Endothelial cell (in vitro differentiated cells): ENCODE measurements around the gene FBXO3. TPM values are rescaled to one million over a fixed set of nuclear protein-coding genes. Genes with fewer than 3 reads are reported as not detected.
A peak's percentile ranks its signal among the peaks of the same experiment; 100 is the strongest.

Experiments
- DNase-seq: peaks from one replicate; pipeline ENCODE4 v3.0.0; 2021; ENCODE audit warnings: low spot score
- H3K27ac Mint-ChIP-seq: one replicate; pipeline ENCODE4 v1.8.0; 2021; ENCODE audit warnings: mixed read lengths, inconsistent platforms; ENCODE audit not compliant: unreplicated experiment
- H3K27me3 Mint-ChIP-seq: one replicate; pipeline ENCODE4 v1.8.0; 2021; ENCODE audit warnings: mild to moderate bottlenecking, moderate library complexity, mixed read lengths, inconsistent platforms; ENCODE audit not compliant: unreplicated experiment
- H3K36me3 Mint-ChIP-seq: one replicate; pipeline ENCODE4 v1.8.0; 2021; ENCODE audit warnings: mild to moderate bottlenecking, low read depth, mixed read lengths, inconsistent platforms; ENCODE audit not compliant: unreplicated experiment
- H3K4me1 Mint-ChIP-seq: one replicate; pipeline ENCODE4 v1.8.0; 2021; ENCODE audit warnings: mild to moderate bottlenecking, mixed read lengths, inconsistent platforms; ENCODE audit not compliant: unreplicated experiment
- H3K4me3 Mint-ChIP-seq: one replicate; pipeline ENCODE4 v1.8.0; 2021; ENCODE audit warnings: mild to moderate bottlenecking, mixed read lengths, inconsistent platforms; ENCODE audit not compliant: unreplicated experiment
- H3K9me3 Mint-ChIP-seq: one replicate; pipeline ENCODE4 v1.8.0; 2021; ENCODE audit warnings: mixed read lengths, inconsistent platforms; ENCODE audit not compliant: unreplicated experiment
- CTCF ChIP-seq: fragments of 200-600 bp; sonication (generic); IDR thresholded peaks from one replicate; pipeline ENCODE4 v1.5.0; 2021; ENCODE audit warnings: antibody characterized with exemption; ENCODE audit not compliant: unreplicated experiment
- total RNA-seq: library from RNA; stranded (reverse); fragmentation: NEBNext Ultra II Directional; extraction: Animal tissue kit (Norgen Biotek cat#: 25700); gene quantifications from one replicate; pipeline ENCODE4 v1.2.1, GENCODE V29; 2021; ENCODE audit not compliant: unreplicated experiment

Gene FBXO3
- total RNA-seq, 1 donor from 2014 or later, result 22.6 TPM

GRCh38 chr11:33703788-33704187 lies 70.5 kb downstream of the FBXO3 start:
- Mint-ChIP-seq H3K4me1 (peaks cover 21% of the 10 kb centered on the region), H3K27me3 (peaks cover 12% of the 10 kb centered on the region), H3K9me3 (no peaks in the 10 kb centered on the region), H3K27ac (no peak overlapping the region), H3K4me3 (no peak overlapping the region), H3K36me3 (no peaks in the 10 kb centered on the region)
- TF ChIP-seq CTCF, result no peak
- DNase-seq, result no peak

- H3K27me3 Mint-ChIP-seq, result peaks cover 12% of the 10 kb centered on the region
Observed at GRCh38 chr11:33703234-33703633, 71.1 kb downstream of the FBXO3 start.

GRCh38 chr11:33701302-33702230 lies 72.8 kb downstream of the FBXO3 start:
- peak overlapping the region; percentile 86 for H3K4me3 Mint-ChIP-seq
- DNase-seq, result no peak
- H3K4me1 Mint-ChIP-seq, result peaks cover 17% of the 10 kb centered on the region
- peak overlapping the region; percentile 64 for H3K27ac Mint-ChIP-seq
- no peak for TF ChIP-seq CTCF
- peaks cover 15% of the 10 kb centered on the region for H3K27me3 Mint-ChIP-seq
- H3K36me3 Mint-ChIP-seq, result no peaks in the 10 kb centered on the region
- H3K9me3 Mint-ChIP-seq, result no peaks in the 10 kb centered on the region

More at GRCh38 chr11:33703234-33703633, 71.1 kb downstream of the FBXO3 start:
- Mint-ChIP-seq H3K36me3 (no peaks in the 10 kb centered on the region), H3K27ac (no peak overlapping the region), H3K4me3 (no peak overlapping the region), H3K9me3 (no peaks in the 10 kb centered on the region), H3K4me1 (peaks cover 21% of the 10 kb centered on the region)
- DNase-seq, result no peak
- no peak for TF ChIP-seq CTCF

- TF ChIP-seq CTCF, result no peak
- H3K4me3 Mint-ChIP-seq, result peak within 1 kb of the TSS; percentile 88
- no peaks in the 10 kb centered on the region for H3K36me3 Mint-ChIP-seq
- peaks cover 15% of the 10 kb centered on the region for H3K27me3 Mint-ChIP-seq
- DNase-seq, result peak; percentile 99
- H3K27ac Mint-ChIP-seq, result peak within 1 kb of the TSS; percentile 64
- no peaks in the 10 kb centered on the region for H3K9me3 Mint-ChIP-seq
- H3K4me1 Mint-ChIP-seq, result peaks cover 13% of the 10 kb centered on the region
Observed at GRCh38 chr11:33700502-33701271, 73.6 kb downstream of the FBXO3 start, which contains the start of gene C11orf91. TSS of gene C11orf91 (minus strand) at chr11:33700826. CDS start at chr11:33700740, 86 bp downstream.
